Articular chondrocyte of knee joint (primary cell): ENCODE results near the gene MKNK2. TPM values are rescaled to one million over a fixed set of nuclear protein-coding genes. Genes with fewer than 3 reads are reported as not detected.

Experiments used
- small RNA-seq: library from RNA; depleted of rRNA; stranded (forward); fragments of <200 nt; gene quantifications from one replicate; pipeline ENCODE3, GENCODE V24; 2012
- total RNA-seq: library from RNA; depleted of rRNA; stranded (reverse); fragments of >200 nt; gene quantifications from 2 replicates; pipeline ENCODE4 v1.2.3, GENCODE V29; 2012

Gene MKNK2
- total RNA-seq, result 41.4 and 53.4 TPM in 2 replicates

DNA sequence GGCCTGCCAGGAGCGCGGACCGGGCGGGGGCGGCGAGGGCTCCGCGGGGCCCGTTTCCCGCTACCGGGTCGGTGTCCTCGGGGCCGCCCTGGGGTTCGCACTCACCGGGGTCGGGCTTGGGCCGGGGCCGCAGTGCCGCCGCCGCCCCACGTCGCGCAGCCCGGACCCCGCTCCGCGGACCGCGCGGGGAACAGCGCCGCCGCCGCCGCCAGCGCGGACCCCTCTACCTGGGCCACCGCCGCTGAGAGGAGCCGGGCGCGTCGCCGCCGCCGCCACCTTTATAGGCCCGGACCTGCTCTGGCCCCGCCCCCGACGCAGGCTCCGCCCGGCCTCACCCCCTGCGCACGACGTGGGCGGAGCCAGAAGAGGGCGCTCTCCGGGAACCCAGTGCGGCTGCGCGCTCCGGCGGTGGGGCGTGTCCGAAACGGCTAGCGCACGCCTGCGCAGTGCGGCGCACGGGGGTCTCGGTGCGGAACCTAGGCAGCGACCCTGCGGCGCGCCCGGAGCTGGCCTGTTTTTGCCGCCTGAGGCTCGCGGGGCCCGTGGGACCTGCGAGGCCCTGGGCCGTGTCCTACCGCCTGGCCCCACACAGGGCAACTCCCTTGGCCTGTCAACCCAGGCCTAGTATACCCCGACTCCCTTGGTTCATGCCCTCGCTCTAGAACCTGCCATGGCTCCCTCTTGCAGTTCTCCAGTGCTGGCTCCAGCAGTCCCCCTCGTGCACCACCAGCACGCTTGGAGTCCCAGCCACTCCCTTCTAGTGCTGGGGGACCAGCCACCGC, at the start of gene MKNK2:
Gene MKNK2 (minus strand): TSS at position 254 of the 782 bp plus-strand sequence. CDS start 393 bp downstream, outside the sequence.

DNA sequence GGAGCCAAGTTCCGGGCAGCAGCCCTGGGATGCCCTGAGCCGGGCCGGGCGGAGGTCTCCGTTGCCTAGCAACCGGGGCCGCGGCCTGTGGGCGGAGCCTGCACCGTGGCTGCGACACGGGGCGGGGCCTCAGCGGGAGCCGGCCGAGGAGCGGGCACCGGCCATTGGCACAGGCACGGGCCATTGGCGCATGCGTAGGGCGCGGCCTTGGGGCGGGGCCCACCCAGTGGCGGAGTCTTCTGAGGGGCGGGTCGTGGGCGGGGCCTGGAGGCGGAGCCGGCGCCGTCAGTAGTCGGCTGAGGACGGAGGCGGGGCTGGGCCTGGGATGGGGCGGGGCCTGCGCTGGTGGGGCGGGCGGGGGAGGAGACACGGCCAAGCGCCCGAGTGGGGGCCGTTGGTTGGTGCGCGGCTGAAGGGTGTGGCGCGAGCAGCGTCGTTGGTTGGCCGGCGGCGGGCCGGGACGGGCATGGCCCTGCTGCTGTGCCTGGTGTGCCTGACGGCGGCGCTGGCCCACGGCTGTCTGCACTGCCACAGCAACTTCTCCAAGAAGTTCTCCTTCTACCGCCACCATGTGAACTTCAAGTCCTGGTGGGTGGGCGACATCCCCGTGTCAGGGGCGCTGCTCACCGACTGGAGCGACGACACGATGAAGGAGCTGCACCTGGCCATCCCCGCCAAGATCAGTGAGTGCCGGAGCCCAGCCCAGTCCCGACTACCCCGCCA, 45.6 kb upstream of the MKNK2 start, which contains the start of gene IZUMO4:
Gene IZUMO4 (plus strand): TSS at position 436 of the 723 bp plus-strand sequence. CDS start 31 bp downstream, at position 467.

DNA sequence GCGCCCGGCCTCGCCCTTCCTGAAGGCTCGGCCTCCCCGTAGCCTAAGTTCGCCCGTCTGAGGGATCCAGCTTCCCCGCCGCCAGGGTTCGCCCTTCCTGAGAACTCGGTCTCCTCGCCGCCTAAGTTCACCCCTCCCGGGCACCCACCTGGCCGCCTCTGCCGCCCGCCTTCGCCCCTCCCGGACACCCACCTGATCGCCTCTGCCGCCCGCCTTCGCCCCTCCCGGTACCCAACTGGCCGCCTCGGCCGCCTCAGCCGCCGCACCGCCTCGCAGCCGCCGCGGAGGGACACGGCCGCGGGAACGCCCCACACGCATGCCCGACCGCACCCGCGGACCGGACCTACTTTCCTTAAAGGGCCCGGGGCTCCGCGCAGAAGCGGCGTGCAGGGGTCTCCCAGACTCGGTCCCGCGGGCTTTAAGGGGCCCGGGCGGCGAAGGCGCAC, 45.0 kb upstream of the MKNK2 start, which contains the start of gene MOB3A:
Gene MOB3A (minus strand): TSS at position 293 of the 446 bp plus-strand sequence. CDS start 17,766 bp downstream, outside the sequence.

GRCh38 chr19:2015608-2015950, 35.5 kb downstream of the MKNK2 start, which contains the start of gene BTBD2:
Gene BTBD2, minus strand, starts transcription at chr19:2015714. Its CDS starts 11 bp downstream, at chr19:2015703.

Small RNA genes lying within 50 kb of the gene (small RNA-seq; reads per million reads assigned to genes)
- not detected for gene AC007136.1

Other genes with a start within 250 kb of the MKNK2 start
- 3.5 and 3.8 TPM in 2 replicates for gene ATP8B3, start 239.0 kb downstream of the MKNK2 start, total RNA-seq
- gene REXO1, start 202.8 kb downstream of the MKNK2 start, total RNA-seq, result 6.5 and 6.6 TPM in 2 replicates
- 3.5 and 4.6 TPM in 2 replicates for gene KLF16, start 187.7 kb downstream of the MKNK2 start, total RNA-seq
- gene ABHD17A, start 165.7 kb downstream of the MKNK2 start, total RNA-seq, result 45.9 and 46.7 TPM in 2 replicates
- 1.6 and 2.7 TPM in 2 replicates for gene ADAT3, start 145.8 kb downstream of the MKNK2 start, total RNA-seq
- 46.1 and 47.8 TPM in 2 replicates for gene SCAMP4, start 145.8 kb downstream of the MKNK2 start, total RNA-seq
- 37.7 and 39.9 TPM in 2 replicates for gene CSNK1G2, start 110.1 kb downstream of the MKNK2 start, total RNA-seq
- 47.0 and 55.0 TPM in 2 replicates for gene BTBD2, start 35.5 kb downstream of the MKNK2 start, total RNA-seq
- 22.6 and 22.9 TPM in 2 replicates for gene MOB3A, start 45.1 kb upstream of the MKNK2 start, total RNA-seq
- gene IZUMO4, start 45.7 kb upstream of the MKNK2 start, total RNA-seq, result 0.43 and 0.78 TPM in 2 replicates
- 85.0 and 97.7 TPM in 2 replicates for gene AP3D1, start 100.3 kb upstream of the MKNK2 start, total RNA-seq
- 5.2 and 5.5 TPM in 2 replicates for gene DOT1L, start 112.7 kb upstream of the MKNK2 start, total RNA-seq
- gene PLEKHJ1, start 185.1 kb upstream of the MKNK2 start, total RNA-seq, result 22.7 TPM in 2 replicates
- 18.3 and 20.9 TPM in 2 replicates for gene SF3A2, start 185.6 kb upstream of the MKNK2 start, total RNA-seq
- 0.22 and 1.2 TPM in 2 replicates for gene AMH, start 198.1 kb upstream of the MKNK2 start, total RNA-seq
- not detected in 2 replicates for gene JSRP1, start 205.2 kb upstream of the MKNK2 start, total RNA-seq
- gene PEAK3, start 230.9 kb upstream of the MKNK2 start, total RNA-seq, result not detected in 2 replicates